Measurements from ENCODE around the gene CMKLR1. TPM values are rescaled to one million over a fixed set of nuclear protein-coding genes. Genes with fewer than 3 reads are reported as not detected.

Gene CMKLR1
- total RNA-seq, 1 donor from 2014 or later: 45.3 TPM

GRCh38 chr12:108267450-108267849, 71.7 kb downstream of the CMKLR1 start:
- H3K36me3 ChIP-seq: no peaks in the 10 kb centered on the region
- TF ChIP-seq CTCF (IDR thresholded peaks at IDR 0.05): no peak
- no peak overlapping the region for H3K4me3 ChIP-seq
- H3K9me3 ChIP-seq: no peaks in the 10 kb centered on the region
- H3K27me3 ChIP-seq: no peaks in the 10 kb centered on the region
- no peak overlapping the region for H3K27ac ChIP-seq
- intact Hi-C loops (cut with DNase I): no loop called here
- no peaks in the 10 kb centered on the region for H3K4me1 ChIP-seq
- no peak for DNase-seq (ENCODE audit: low spot score in 2 of 2)

- TF ChIP-seq CTCF (IDR thresholded peaks at IDR 0.05): no peak
- DNase-seq (ENCODE audit: low spot score in 2 of 2): no peak
Measured at GRCh38 chr12:108266131-108266530, 73.0 kb downstream of the CMKLR1 start.

GRCh38 chr12:108265505-108265904, 73.6 kb downstream of the CMKLR1 start:
- no peak overlapping the region for H3K4me3 ChIP-seq
- no peaks in the 10 kb centered on the region for H3K36me3 ChIP-seq
- no peak overlapping the region for H3K27ac ChIP-seq
- no peaks in the 10 kb centered on the region for H3K4me1 ChIP-seq
- intact Hi-C loops (cut with DNase I): no loop called here
- H3K27me3 ChIP-seq: no peaks in the 10 kb centered on the region
- TF ChIP-seq CTCF (IDR thresholded peaks at IDR 0.05): no peak
- no peak for DNase-seq (ENCODE audit: low spot score in 2 of 2)
- peaks cover 0 to 13% of the 10 kb centered on the region in 2 donors for H3K9me3 ChIP-seq

More at GRCh38 chr12:108266131-108266530, 73.0 kb downstream of the CMKLR1 start:
- Histone ChIP-seq H3K27ac (no peak overlapping the region), H3K36me3 (no peaks in the 10 kb centered on the region), H3K9me3 (peaks cover 0 to 7% of the 10 kb centered on the region in 2 donors), H3K4me1 (no peaks in the 10 kb centered on the region), H3K4me3 (no peak overlapping the region), H3K27me3 (no peaks in the 10 kb centered on the region)
- intact Hi-C loops (cut with DNase I): no loop called here

- Histone ChIP-seq H3K4me3 (no peak overlapping the region), H3K27me3 (no peaks in the 10 kb centered on the region), H3K9me3 (peaks cover 0 to 26% of the 10 kb centered on the region in 2 donors), H3K36me3 (no peaks in the 10 kb centered on the region), H3K27ac (no peak overlapping the region), H3K4me1 (no peaks in the 10 kb centered on the region)
- no peak for DNase-seq (ENCODE audit: low spot score in 2 of 2)
- intact Hi-C loops (cut with DNase I): no loop called here
- TF ChIP-seq CTCF (IDR thresholded peaks at IDR 0.05): no peak
Measured at GRCh38 chr12:108260969-108261368, 78.1 kb downstream of the CMKLR1 start.

GRCh38 chr12:108260039-108260438, 79.1 kb downstream of the CMKLR1 start:
- peaks cover 0 to 26% of the 10 kb centered on the region in 2 donors for H3K9me3 ChIP-seq
- no peak overlapping the region for H3K4me3 ChIP-seq
- no peaks in the 10 kb centered on the region for H3K27me3 ChIP-seq
- H3K36me3 ChIP-seq: no peaks in the 10 kb centered on the region
- intact Hi-C loops (cut with DNase I): no loop called here
- TF ChIP-seq CTCF (IDR thresholded peaks at IDR 0.05): no peak
- no peaks in the 10 kb centered on the region for H3K4me1 ChIP-seq
- no peak for DNase-seq (ENCODE audit: low spot score in 2 of 2)
- H3K27ac ChIP-seq: no peak overlapping the region

GRCh38 chr12:108257610-108258106, 81.5 kb downstream of the CMKLR1 start:
- no peak for TF ChIP-seq CTCF (IDR thresholded peaks at IDR 0.05)
- Histone ChIP-seq H3K9me3 (peaks cover 0 to 26% of the 10 kb centered on the region in 2 donors), H3K27me3 (no peaks in the 10 kb centered on the region), H3K4me1 (no peaks in the 10 kb centered on the region), H3K27ac (no peak overlapping the region), H3K4me3 (no peak overlapping the region), H3K36me3 (no peaks in the 10 kb centered on the region)
- no peak for DNase-seq (ENCODE audit: low spot score in 2 of 2)
- intact Hi-C loops (cut with DNase I): no loop called here
